ENCODE data around the gene ZNF548. TPM values are rescaled to one million over a fixed set of nuclear protein-coding genes. Genes with fewer than 3 reads are reported as not detected.

Gene ZNF548
- total RNA-seq, 1 experiment from 2014 or later = 13.0 TPM

DNA sequence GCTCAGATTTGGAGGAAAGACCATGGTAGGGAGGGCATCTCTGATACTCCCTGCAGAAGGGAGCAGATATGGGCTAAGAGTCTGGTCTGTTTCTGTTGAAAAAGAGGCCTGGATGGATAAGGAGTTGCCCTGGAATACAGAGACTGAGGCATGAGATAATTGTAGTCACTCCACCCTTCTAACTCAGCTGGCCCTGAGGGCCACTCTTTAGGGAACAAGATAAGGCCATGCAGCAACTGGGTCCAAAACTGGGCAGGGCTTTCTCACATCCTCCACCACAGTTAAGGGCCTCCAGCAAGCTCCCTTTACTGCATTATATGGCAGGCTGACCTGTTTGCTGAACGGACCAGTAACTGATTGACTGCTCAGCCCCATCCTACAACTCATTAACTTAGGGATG, 46.8 kb downstream of the ZNF548 start:
- no peak overlapping the region for H3K14ac ChIP-seq (ENCODE audit: insufficient read depth, low read length)
- no peak overlapping the region for H3K23ac ChIP-seq (ENCODE audit: insufficient read length, low read depth, low read length)
- no peak overlapping the region for H3K56ac ChIP-seq (ENCODE audit: insufficient read length, low read depth, low read length)
- no peak for DNase-seq
- H2AK5ac ChIP-seq (ENCODE audit: insufficient read length, low read length) = no peak overlapping the region
- H2BK120ac ChIP-seq (ENCODE audit: low read depth, low read length, poor library complexity, severe bottlenecking) = no peak overlapping the region
- peaks cover 12 to 23% (median 22%) of the 10 kb centered on the region in 3 experiments for H3K36me3 Mint-ChIP-seq (ENCODE audit: insufficient read depth in 1 of 3, low read depth in 3 of 3)
- H3K9me3 Mint-ChIP-seq = peaks cover 0 to 11% of the 10 kb centered on the region in 2 experiments; a peak in 4 of 5 replicates
- H4K91ac ChIP-seq (ENCODE audit: insufficient read length, low read depth, low read length) = no peak overlapping the region
- H3K18ac ChIP-seq (ENCODE audit: insufficient read length, low read depth, low read length) = no peak overlapping the region
- peak overlapping the region; percentile 99 for H3K4me2 ChIP-seq (ENCODE audit: insufficient read depth, insufficient read length, low read length)
- peaks cover 16 to 20% of the 10 kb centered on the region in 2 experiments for H3K4me1 Mint-ChIP-seq
- H4K20me1 ChIP-seq (ENCODE audit: control insufficient read depth, insufficient read depth, insufficient read length) = no peaks in the 10 kb centered on the region
- H3K79me1 ChIP-seq (ENCODE audit: insufficient read depth, low read depth, low read length, poor library complexity, severe bottlenecking) = peaks cover 14% of the 10 kb centered on the region
- no peak for TF ChIP-seq CTCF (conservative IDR thresholded peaks at IDR 0.05)
- H3K9me3 ChIP-seq (ENCODE audit: control insufficient read depth, low read depth, low read length) = no peaks in the 10 kb centered on the region
- H3K23me2 ChIP-seq (ENCODE audit: insufficient read length, low read depth, low read length, poor library complexity, severe bottlenecking) = peaks cover 8% of the 10 kb centered on the region
- WGBS (ENCODE audit: extremely low coverage, insufficient read length, low lambda C conversion rate) = no CpG with 5 or more reads among the region's 1 CpG
- no peak overlapping the region for H2BK5ac ChIP-seq (ENCODE audit: insufficient read length, low read length)
- H3K27ac ChIP-seq (ENCODE audit: insufficient read length, low read depth, low read length) = no peak overlapping the region
- H3K4ac ChIP-seq (ENCODE audit: low read depth, low read length) = no peak overlapping the region
- H4K5ac ChIP-seq (ENCODE audit: insufficient read length, low read depth, low read length) = no peak overlapping the region
- H3K9ac ChIP-seq (ENCODE audit: extremely low read depth, insufficient read length, low read length) = peak overlapping the region; percentile 95
- H3K27me3 ChIP-seq (ENCODE audit: insufficient read depth, low read length) = no peaks in the 10 kb centered on the region
- peak overlapping the region in 2 of 3 experiments; percentile 96 to 99; a peak in 2 of 7 replicates for H3K27ac Mint-ChIP-seq
- H3T11ph ChIP-seq (ENCODE audit: low read length) = no peak overlapping the region
- peaks cover 42% of the 10 kb centered on the region for H3K79me2 ChIP-seq (ENCODE audit: insufficient read depth, low read length)
- no peak overlapping the region for H2BK12ac ChIP-seq (ENCODE audit: insufficient read length, low read depth, low read length)
- H2AFZ ChIP-seq (ENCODE audit: low read length) = no peak overlapping the region
- peaks cover 5% of the 10 kb centered on the region; the same call in 1 of the 2 replicates for H3K4me1 ChIP-seq (ENCODE audit: insufficient read depth, low read length)
- no peak overlapping the region for H2BK20ac ChIP-seq (ENCODE audit: low read depth, low read length, poor library complexity, severe bottlenecking)
- H4K8ac ChIP-seq (replicated peaks; ENCODE audit: insufficient read length, low read depth, low read length) = no peak overlapping the region
- H3K4me3 Mint-ChIP-seq = peak overlapping the region; percentile 91 to 96
- H3K27me3 Mint-ChIP-seq (ENCODE audit: low read depth) = peaks cover 1% of the 10 kb centered on the region; the same call in 1 of the 2 replicates
- H2BK15ac ChIP-seq (ENCODE audit: low read depth, low read length) = no peak overlapping the region
